ENCODE results near the gene MYH6. TPM values are rescaled to one million over a fixed set of nuclear protein-coding genes. Genes with fewer than 3 reads are reported as not detected.
A peak's percentile ranks its signal among the peaks of the same experiment; 100 is the strongest.

The MYH6 gene
- polyA plus RNA-seq, 3 donors: not detected

- Histone ChIP-seq H3K9ac (ENCODE audit: insufficient read depth, low read length, poor library complexity, severe bottlenecking) (no peak overlapping the region), H3K4me2 (replicated peaks; ENCODE audit: extremely low read depth, low read length, poor library complexity, severe bottlenecking) (no peak overlapping the region), H3K27ac (ENCODE audit: low read depth in 1 of 2, low read length in 2 of 2) (no peak overlapping the region), H3K4me3 (replicated peaks in 1 of 3; ENCODE audit: low read depth in 2 of 3, low read length in 3 of 3) (no peak overlapping the region), H2AFZ (ENCODE audit: insufficient read depth, low read depth, low read length, poor library complexity, severe bottlenecking) (no peak overlapping the region), H4K20me1 (ENCODE audit: insufficient read depth, low read length) (no peaks in the 10 kb centered on the region), H3K9me3 (replicated peaks in 1 of 2; ENCODE audit: control insufficient read depth in 1 of 2, insufficient read depth in 1 of 2, low read length in 2 of 2) (no peaks in the 10 kb centered on the region), H3K4me1 (ENCODE audit: control insufficient read depth in 1 of 2, insufficient read depth in 2 of 2, low read length in 2 of 2) (no peaks in the 10 kb centered on the region), H3K36me3 (replicated peaks in 1 of 2; ENCODE audit: control insufficient read depth in 1 of 2, insufficient read depth in 2 of 2, low read length in 2 of 2) (no peaks in the 10 kb centered on the region), H3K27me3 (ENCODE audit: control insufficient read depth in 2 of 2, insufficient read depth in 2 of 2, low read length in 2 of 2) (no peaks in the 10 kb centered on the region), H3K79me2 (ENCODE audit: insufficient read depth, low read length) (no peaks in the 10 kb centered on the region)
- H3K36me3 Mint-ChIP-seq: no peaks in the 10 kb centered on the region
- no peaks in the 10 kb centered on the region for H3K4me1 Mint-ChIP-seq
- TF ChIP-seq, protein P1, sequence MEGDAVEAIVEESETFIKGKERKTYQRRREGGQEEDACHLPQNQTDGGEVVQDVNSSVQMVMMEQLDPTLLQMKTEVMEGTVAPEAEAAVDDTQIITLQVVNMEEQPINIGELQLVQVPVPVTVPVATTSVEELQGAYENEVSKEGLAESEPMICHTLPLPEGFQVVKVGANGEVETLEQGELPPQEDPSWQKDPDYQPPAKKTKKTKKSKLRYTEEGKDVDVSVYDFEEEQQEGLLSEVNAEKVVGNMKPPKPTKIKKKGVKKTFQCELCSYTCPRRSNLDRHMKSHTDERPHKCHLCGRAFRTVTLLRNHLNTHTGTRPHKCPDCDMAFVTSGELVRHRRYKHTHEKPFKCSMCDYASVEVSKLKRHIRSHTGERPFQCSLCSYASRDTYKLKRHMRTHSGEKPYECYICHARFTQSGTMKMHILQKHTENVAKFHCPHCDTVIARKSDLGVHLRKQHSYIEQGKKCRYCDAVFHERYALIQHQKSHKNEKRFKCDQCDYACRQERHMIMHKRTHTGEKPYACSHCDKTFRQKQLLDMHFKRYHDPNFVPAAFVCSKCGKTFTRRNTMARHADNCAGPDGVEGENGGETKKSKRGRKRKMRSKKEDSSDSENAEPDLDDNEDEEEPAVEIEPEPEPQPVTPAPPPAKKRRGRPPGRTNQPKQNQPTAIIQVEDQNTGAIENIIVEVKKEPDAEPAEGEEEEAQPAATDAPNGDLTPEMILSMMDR (IDR thresholded peaks at IDR 0.05): no peak
- 93% methylated on average over 8 of the region's 14 CpGs for WGBS (ENCODE audit: insufficient coverage)
- H3K27ac Mint-ChIP-seq: peak overlapping the region in 1 of 7 donors; percentile 26
- intact Hi-C loops (cut with micrococcal nuclease): no loop called here
- H3K4me3 Mint-ChIP-seq: no peak overlapping the region
- DNase-seq: no peak
- peaks cover 0 to 23% (median 3%) of the 10 kb centered on the region in 3 donors for H3K27me3 Mint-ChIP-seq (ENCODE audit: low read depth in 3 of 3)
- no peaks in the 10 kb centered on the region for H3K9me3 Mint-ChIP-seq
Measured at GRCh38 chr14:23409966-23410635, 2.0 kb upstream of the MYH6 start.

DNA sequence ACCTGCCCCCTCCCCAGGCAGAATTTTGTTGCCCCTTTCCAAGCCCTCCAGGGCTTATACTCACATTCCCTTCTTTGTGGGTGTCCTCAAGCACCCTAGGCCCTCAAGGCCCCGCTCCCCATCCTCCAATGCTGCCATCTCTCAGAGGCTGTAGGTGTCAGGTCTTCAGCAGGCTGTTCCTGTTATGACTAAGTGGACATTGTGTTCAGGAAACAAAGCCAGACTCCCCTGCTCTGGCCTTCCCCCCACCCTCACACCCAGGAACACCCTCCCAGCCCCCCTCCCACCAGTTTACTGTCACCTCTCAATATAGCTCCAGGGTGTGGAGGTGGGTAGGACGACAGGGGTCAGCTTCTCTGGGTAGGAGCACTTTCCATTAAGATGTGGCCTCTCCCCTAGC lies 1.4 kb upstream of the MYH6 start:
- Histone ChIP-seq H3K4me1 (ENCODE audit: control insufficient read depth in 1 of 2, insufficient read depth in 2 of 2, low read length in 2 of 2) (no peaks in the 10 kb centered on the region), H3K4me2 (replicated peaks; ENCODE audit: extremely low read depth, low read length, poor library complexity, severe bottlenecking) (no peak overlapping the region), H3K4me3 (replicated peaks in 1 of 3; ENCODE audit: low read depth in 2 of 3, low read length in 3 of 3) (no peak overlapping the region), H3K9me3 (replicated peaks in 1 of 2; ENCODE audit: control insufficient read depth in 1 of 2, insufficient read depth in 1 of 2, low read length in 2 of 2) (no peaks in the 10 kb centered on the region), H3K9ac (ENCODE audit: insufficient read depth, low read length, poor library complexity, severe bottlenecking) (no peak overlapping the region), H2AFZ (ENCODE audit: insufficient read depth, low read depth, low read length, poor library complexity, severe bottlenecking) (no peak overlapping the region), H3K27me3 (ENCODE audit: control insufficient read depth in 2 of 2, insufficient read depth in 2 of 2, low read length in 2 of 2) (no peaks in the 10 kb centered on the region), H3K79me2 (ENCODE audit: insufficient read depth, low read length) (no peaks in the 10 kb centered on the region), H3K27ac (ENCODE audit: low read depth in 1 of 2, low read length in 2 of 2) (no peak overlapping the region), H3K36me3 (replicated peaks in 1 of 2; ENCODE audit: control insufficient read depth in 1 of 2, insufficient read depth in 2 of 2, low read length in 2 of 2) (no peaks in the 10 kb centered on the region), H4K20me1 (ENCODE audit: insufficient read depth, low read length) (no peaks in the 10 kb centered on the region)
- DNase-seq: no peak
- Mint-ChIP-seq H3K36me3 (no peaks in the 10 kb centered on the region), H3K4me3 (no peak overlapping the region), H3K9me3 (no peaks in the 10 kb centered on the region), H3K27ac (no peak overlapping the region), H3K4me1 (no peaks in the 10 kb centered on the region), H3K27me3 (ENCODE audit: low read depth in 3 of 3) (peaks cover 2 to 28% (median 3%) of the 10 kb centered on the region in 3 donors)
- intact Hi-C loops (cut with micrococcal nuclease): no loop called here
- TF ChIP-seq, protein P1 (IDR thresholded peaks at IDR 0.05): no peak
- WGBS (ENCODE audit: insufficient coverage): no CpG with 5 or more reads among the region's 2 CpGs
